ENCODE results near the gene DNAJC6. TPM values are rescaled to one million over a fixed set of nuclear protein-coding genes. Genes with fewer than 3 reads are reported as not detected.

The DNAJC6 gene
- total RNA-seq (ENCODE audit: low replicate concordance), result 13.0 and 21.9 TPM in 2 replicates

- Histone ChIP-seq H3K4me3 (peak within 1 kb of the TSS; percentile 59), H3F3A (ENCODE audit: low read depth) (peaks cover 29% of the 10 kb centered on the region), H3K9ac (no peak within 1 kb of the TSS), H3K27me3 (peaks cover 20% of the 10 kb centered on the region), H3K36me3 (no peaks in the 10 kb centered on the region), H3K79me2 (ENCODE audit: low read depth) (no peaks in the 10 kb centered on the region), H3K4me1 (peaks cover 8% of the 10 kb centered on the region), H3K9me3 (ENCODE audit: low read depth) (no peaks in the 10 kb centered on the region), H2AFZ (replicated peaks) (peak within 1 kb of the TSS; percentile 65), H3K27ac (no peak within 1 kb of the TSS), H3K4me2 (peak within 1 kb of the TSS; percentile 88), H4K20me1 (ENCODE audit: low read depth) (peaks cover 30% of the 10 kb centered on the region)
- H3K4me3 Mint-ChIP-seq, result peak within 1 kb of the TSS; percentile 89
- H3K9me3 Mint-ChIP-seq, result no peaks in the 10 kb centered on the region
- no peak within 1 kb of the TSS for H3K27ac Mint-ChIP-seq
- peaks cover 18% of the 10 kb centered on the region for H3K27me3 Mint-ChIP-seq (ENCODE audit: insufficient read depth, low read depth)
- TF ChIP-seq EZH2phosphoT487 (IDR thresholded peaks at IDR 0.05) (no peak), CTCF (IDR thresholded peaks at IDR 0.05) (peak; percentile 14)
- DNase-seq (ENCODE audit: low spot score), result peak; percentile 97
- peaks cover 12% of the 10 kb centered on the region for H3K4me1 Mint-ChIP-seq
- no peaks in the 10 kb centered on the region for H3K36me3 Mint-ChIP-seq
These were observed at the start of gene DNAJC6 for GRCh38 chr1:65309304-65310077. DNAJC6 (plus strand) TSS chr1:65309543; CDS start chr1:65309746, 203 bp downstream.

- no peaks in the 10 kb centered on the region for H3K9me3 ChIP-seq (ENCODE audit: low read depth)
- no peak for TF ChIP-seq CTCF (IDR thresholded peaks at IDR 0.05)
- peaks cover 22% of the 10 kb centered on the region for H3K4me1 ChIP-seq
- no peak for DNase-seq (ENCODE audit: low spot score)
- peaks cover 20% of the 10 kb centered on the region for H3K4me1 Mint-ChIP-seq
- no peak overlapping the region for H3K9ac ChIP-seq
- H3K27ac Mint-ChIP-seq, result no peak overlapping the region
- H3K36me3 Mint-ChIP-seq, result no peaks in the 10 kb centered on the region
- no peaks in the 10 kb centered on the region for H3K9me3 Mint-ChIP-seq
- no peak overlapping the region for H3K27ac ChIP-seq
- no peaks in the 10 kb centered on the region for H3K36me3 ChIP-seq
- H3K4me3 ChIP-seq, result no peak overlapping the region
- peaks cover 21% of the 10 kb centered on the region for H3K79me2 ChIP-seq (ENCODE audit: low read depth)
- peaks cover 7% of the 10 kb centered on the region for H3K27me3 ChIP-seq
- no peak overlapping the region for H3K4me2 ChIP-seq
- H4K20me1 ChIP-seq (ENCODE audit: low read depth), result peaks cover 3% of the 10 kb centered on the region
- no peak overlapping the region for H2AFZ ChIP-seq (replicated peaks)
- H3F3A ChIP-seq (ENCODE audit: low read depth), result peaks cover 11% of the 10 kb centered on the region
- no peak overlapping the region for H3K4me3 Mint-ChIP-seq
- peaks cover 6% of the 10 kb centered on the region for H3K27me3 Mint-ChIP-seq (ENCODE audit: insufficient read depth, low read depth)
These were observed 49.5 kb upstream of the DNAJC6 start for GRCh38 chr1:65259816-65260215.

DNA sequence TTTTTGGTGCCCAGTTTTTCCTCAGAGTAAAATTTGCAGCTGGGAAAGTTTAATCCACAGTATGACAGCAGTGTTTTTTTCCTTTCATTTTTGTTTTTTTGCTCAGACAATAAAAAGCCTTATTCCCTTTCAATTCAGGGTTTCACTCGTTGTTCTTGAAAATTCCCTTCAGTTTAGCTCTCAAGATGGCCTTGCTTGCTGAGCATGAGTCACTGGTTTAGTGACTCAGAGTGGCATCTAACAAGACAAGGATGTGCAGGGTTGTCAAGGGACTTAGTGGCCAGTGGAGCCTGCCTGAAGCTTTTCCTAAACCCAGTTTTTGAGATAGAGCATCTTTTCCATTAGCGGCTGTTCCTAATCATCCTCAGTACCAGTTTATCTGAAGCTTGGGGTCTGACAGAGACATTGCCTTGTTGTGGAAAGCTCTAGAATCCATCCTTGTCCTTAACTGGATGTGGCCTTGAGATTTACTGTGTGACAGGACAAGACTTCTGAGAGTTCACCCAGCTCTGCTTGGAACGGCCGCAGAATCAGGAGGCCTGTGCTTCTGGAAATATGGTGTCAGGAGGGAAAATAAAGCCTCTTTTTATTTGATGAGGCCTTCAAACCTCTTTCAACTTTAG, 48.4 kb upstream of the DNAJC6 start:
- no peak overlapping the region for H3K4me3 ChIP-seq

More for the DNA sequence above, 48.4 kb upstream of the DNAJC6 start:
- Histone ChIP-seq H3K27me3 (peaks cover 5% of the 10 kb centered on the region), H3K79me2 (ENCODE audit: low read depth) (peaks cover 17% of the 10 kb centered on the region), H3K9ac (no peak overlapping the region), H2AFZ (replicated peaks) (no peak overlapping the region), H3F3A (ENCODE audit: low read depth) (peaks cover 9% of the 10 kb centered on the region), H3K4me1 (peaks cover 20% of the 10 kb centered on the region), H3K27ac (no peak overlapping the region), H4K20me1 (ENCODE audit: low read depth) (peaks cover 3% of the 10 kb centered on the region), H3K9me3 (ENCODE audit: low read depth) (no peaks in the 10 kb centered on the region), H3K36me3 (no peaks in the 10 kb centered on the region), H3K4me2 (no peak overlapping the region)
- H3K27ac Mint-ChIP-seq, result no peak overlapping the region
- peaks cover 2% of the 10 kb centered on the region for H3K27me3 Mint-ChIP-seq (ENCODE audit: insufficient read depth, low read depth)
- H3K36me3 Mint-ChIP-seq, result no peaks in the 10 kb centered on the region
- no peak overlapping the region for H3K4me3 Mint-ChIP-seq
- DNase-seq (ENCODE audit: low spot score), result no peak
- no peaks in the 10 kb centered on the region for H3K9me3 Mint-ChIP-seq
- TF ChIP-seq CTCF (IDR thresholded peaks at IDR 0.05) (no peak), EZH2phosphoT487 (IDR thresholded peaks at IDR 0.05) (no peak), EZH2 (IDR thresholded peaks at IDR 0.05) (no peak)
- H3K4me1 Mint-ChIP-seq, result peaks cover 17% of the 10 kb centered on the region

Measured in neural progenitor cell (in vitro differentiated cells).